Nephron progenitor cell (in vitro differentiated cells): ENCODE data around the gene GBP5.
"Not testable (repeated sequence)": the region's sequence is repeated elsewhere in the genome, so short reads cannot be mapped to it uniquely, and the experiment has no call there.

ENCODE experiments used
- DNase-seq: peaks from one replicate; pipeline ENCODE4 v3.0.0; 2021
- H3K27ac Mint-ChIP-seq: 2 replicates; pipeline ENCODE4 v1.8.0; 2021; ENCODE audit warnings: mild to moderate bottlenecking, moderate library complexity, mixed read lengths
- H3K27me3 Mint-ChIP-seq: 2 replicates; pipeline ENCODE4 v1.8.0; 2021; ENCODE audit warnings: mild to moderate bottlenecking, low read depth, mixed read lengths; ENCODE audit not compliant: poor library complexity
- H3K36me3 Mint-ChIP-seq: 2 replicates; pipeline ENCODE4 v1.8.0; 2021; ENCODE audit warnings: low read depth, mixed read lengths
- H3K4me1 Mint-ChIP-seq: 2 replicates; pipeline ENCODE4 v1.8.0; 2021; ENCODE audit warnings: mixed read lengths
- H3K4me3 Mint-ChIP-seq: 2 replicates; pipeline ENCODE4 v1.8.0; 2021; ENCODE audit warnings: mild to moderate bottlenecking, moderate library complexity, mixed read lengths
- H3K9me3 Mint-ChIP-seq: 2 replicates; pipeline ENCODE4 v1.8.0; 2021; ENCODE audit warnings: mild to moderate bottlenecking, moderate library complexity, mixed read lengths
- TF ChIP-seq, protein P1 (sequence below): fragments of 200-600 bp; sonication (generic); IDR thresholded peaks from 2 replicates; pipeline ENCODE4 v1.5.0; 2021; ENCODE audit warnings: antibody characterized with exemption

Gene GBP5

DNA sequence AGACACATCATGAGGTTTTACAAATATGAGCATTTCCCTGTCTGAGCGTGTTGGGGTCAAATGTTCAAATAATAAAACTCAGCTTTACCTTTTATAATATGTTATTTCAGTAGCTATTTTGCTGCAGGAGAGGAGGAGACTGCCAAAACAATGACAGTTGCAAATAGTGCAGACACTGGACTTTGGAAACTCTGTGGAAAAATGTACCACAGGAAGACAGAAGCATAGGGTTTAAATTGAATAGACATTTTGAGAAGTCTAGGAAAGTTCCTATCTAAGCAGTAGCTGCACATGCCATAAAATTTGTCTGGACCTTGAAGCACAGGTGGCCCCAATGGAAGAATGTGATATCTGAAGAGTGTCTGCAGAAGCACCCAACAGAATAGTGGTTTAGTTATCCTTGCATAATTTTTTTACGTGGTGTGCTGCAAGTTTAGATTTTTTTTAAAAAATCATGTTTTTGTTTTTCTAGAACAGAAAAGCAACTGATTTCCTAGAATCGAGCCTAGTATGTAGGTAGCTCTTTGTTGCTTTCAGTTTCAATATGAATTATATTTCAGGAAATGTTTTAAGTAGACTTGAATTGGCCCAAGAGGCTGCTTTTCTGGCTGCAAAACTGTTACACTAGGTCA is 14.0 kb upstream of the GBP5 start:
- Mint-ChIP-seq H3K4me3 (no peak overlapping the region), H3K27me3 (no peaks in the 10 kb centered on the region), H3K4me1 (peaks cover 6% of the 10 kb centered on the region), H3K27ac (no peak overlapping the region), H3K36me3 (no peaks in the 10 kb centered on the region), H3K9me3 (no peaks in the 10 kb centered on the region)
- DNase-seq = no peak
- TF ChIP-seq, protein P1, sequence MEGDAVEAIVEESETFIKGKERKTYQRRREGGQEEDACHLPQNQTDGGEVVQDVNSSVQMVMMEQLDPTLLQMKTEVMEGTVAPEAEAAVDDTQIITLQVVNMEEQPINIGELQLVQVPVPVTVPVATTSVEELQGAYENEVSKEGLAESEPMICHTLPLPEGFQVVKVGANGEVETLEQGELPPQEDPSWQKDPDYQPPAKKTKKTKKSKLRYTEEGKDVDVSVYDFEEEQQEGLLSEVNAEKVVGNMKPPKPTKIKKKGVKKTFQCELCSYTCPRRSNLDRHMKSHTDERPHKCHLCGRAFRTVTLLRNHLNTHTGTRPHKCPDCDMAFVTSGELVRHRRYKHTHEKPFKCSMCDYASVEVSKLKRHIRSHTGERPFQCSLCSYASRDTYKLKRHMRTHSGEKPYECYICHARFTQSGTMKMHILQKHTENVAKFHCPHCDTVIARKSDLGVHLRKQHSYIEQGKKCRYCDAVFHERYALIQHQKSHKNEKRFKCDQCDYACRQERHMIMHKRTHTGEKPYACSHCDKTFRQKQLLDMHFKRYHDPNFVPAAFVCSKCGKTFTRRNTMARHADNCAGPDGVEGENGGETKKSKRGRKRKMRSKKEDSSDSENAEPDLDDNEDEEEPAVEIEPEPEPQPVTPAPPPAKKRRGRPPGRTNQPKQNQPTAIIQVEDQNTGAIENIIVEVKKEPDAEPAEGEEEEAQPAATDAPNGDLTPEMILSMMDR = no peak

DNA sequence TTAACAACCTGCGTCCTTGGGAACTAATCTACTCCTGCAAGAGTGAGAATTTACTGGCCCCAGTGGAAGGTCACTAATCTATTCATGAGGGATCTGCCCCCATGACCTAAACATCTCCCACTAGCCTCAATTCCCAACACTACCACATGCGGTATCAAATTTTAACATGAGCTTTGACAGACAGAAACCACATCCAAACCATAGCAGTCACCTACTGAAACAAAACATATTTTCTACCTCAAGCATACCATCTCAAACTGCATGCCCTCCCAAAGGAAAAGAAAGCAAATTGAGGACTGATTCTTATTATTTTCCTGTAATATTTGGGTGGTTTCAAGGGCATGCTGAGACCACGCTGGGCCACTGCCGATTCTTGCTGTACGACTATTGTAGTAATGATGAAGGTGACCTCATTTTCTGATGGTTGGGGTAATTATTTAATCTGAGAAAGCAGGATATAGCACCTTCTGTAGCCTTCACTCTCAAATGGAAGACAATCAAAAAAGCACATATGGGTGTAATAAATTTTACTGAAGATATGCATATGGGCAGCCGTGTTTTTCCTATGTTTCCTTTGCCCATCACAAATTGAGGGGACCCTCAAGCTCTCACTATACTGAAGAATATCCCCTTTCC is 13.2 kb upstream of the GBP5 start:
- no peaks in the 10 kb centered on the region for H3K36me3 Mint-ChIP-seq
- no peaks in the 10 kb centered on the region for H3K27me3 Mint-ChIP-seq
- no peaks in the 10 kb centered on the region for H3K9me3 Mint-ChIP-seq
- H3K4me3 Mint-ChIP-seq = no peak overlapping the region
- H3K4me1 Mint-ChIP-seq = peaks cover 6% of the 10 kb centered on the region
- no peak for DNase-seq
- TF ChIP-seq, protein P1 = no peak
- H3K27ac Mint-ChIP-seq = no peak overlapping the region

- H3K36me3 Mint-ChIP-seq, H3K9me3 Mint-ChIP-seq, H3K4me3 Mint-ChIP-seq, H3K4me1 Mint-ChIP-seq, DNase-seq, H3K27ac Mint-ChIP-seq, H3K27me3 Mint-ChIP-seq: not testable (repeated sequence)
Observed at GRCh38 chr1:89284078-89284763, 11.6 kb upstream of the GBP5 start.

- H3K4me1 Mint-ChIP-seq = peaks cover 6% of the 10 kb centered on the region
- TF ChIP-seq, protein P1 = no peak
- no peak for DNase-seq
- H3K9me3 Mint-ChIP-seq = no peaks in the 10 kb centered on the region
- H3K27me3 Mint-ChIP-seq = no peaks in the 10 kb centered on the region
- no peak overlapping the region for H3K4me3 Mint-ChIP-seq
- no peaks in the 10 kb centered on the region for H3K36me3 Mint-ChIP-seq
- no peak overlapping the region for H3K27ac Mint-ChIP-seq
Observed at GRCh38 chr1:89280766-89281165, 8.1 kb upstream of the GBP5 start.

GRCh38 chr1:89279011-89279466 is 6.4 kb upstream of the GBP5 start:
- TF ChIP-seq, protein P1 = no peak
- H3K36me3 Mint-ChIP-seq = no peaks in the 10 kb centered on the region
- no peak for DNase-seq
- H3K4me1 Mint-ChIP-seq = peaks cover 6% of the 10 kb centered on the region
- H3K9me3 Mint-ChIP-seq = no peaks in the 10 kb centered on the region
- no peak overlapping the region for H3K4me3 Mint-ChIP-seq
- no peak overlapping the region for H3K27ac Mint-ChIP-seq
- H3K27me3 Mint-ChIP-seq = peaks cover under 1% of the 10 kb centered on the region

- no peak overlapping the region for H3K27ac Mint-ChIP-seq
- H3K27me3 Mint-ChIP-seq = peaks cover 3% of the 10 kb centered on the region
- H3K9me3 Mint-ChIP-seq = peaks cover 3% of the 10 kb centered on the region
- TF ChIP-seq, protein P1 = no peak
- no peaks in the 10 kb centered on the region for H3K36me3 Mint-ChIP-seq
- H3K4me3 Mint-ChIP-seq = no peak overlapping the region
- no peak for DNase-seq
- H3K4me1 Mint-ChIP-seq = peaks cover 6% of the 10 kb centered on the region
Observed at GRCh38 chr1:89277725-89278124, 5.1 kb upstream of the GBP5 start.
